GM23248 (cell line): Measurements from ENCODE around the gene KLHDC8B. TPM values are rescaled to one million over a fixed set of nuclear protein-coding genes. Genes with fewer than 3 reads are reported as not detected.

Experiments used
- DNase-seq: peaks from one replicate; pipeline ENCODE4 v3.0.0-alpha.2; 2015
- H2AFZ ChIP-seq: fragments of 200-600 bp; sonication (generic); 2 replicates; pipeline ENCODE4 v1.6.1; 2016; ENCODE audit warnings: antibody characterized with exemption
- H3F3A ChIP-seq: fragments of 200-600 bp; sonication (generic); 2 replicates; pipeline ENCODE4 v1.6.1; 2016; ENCODE audit warnings: mild to moderate bottlenecking, antibody characterized with exemption, mixed run types; ENCODE audit not compliant: insufficient read depth
- H3K27ac ChIP-seq: fragments of 200-600 bp; sonication (generic); 2 replicates; pipeline ENCODE4 v1.5.1; 2016; ENCODE audit warnings: mild to moderate bottlenecking
- H3K27me3 ChIP-seq: fragments of 200-600 bp; sonication (generic); replicated peaks from 2 replicates; pipeline ENCODE4 v1.6.1; 2016; ENCODE audit warnings: mild to moderate bottlenecking; ENCODE audit not compliant: insufficient read depth
- H3K36me3 ChIP-seq: fragments of 200-600 bp; sonication (generic); 2 replicates; pipeline ENCODE4 v1.6.1; 2016; ENCODE audit warnings: low read depth, mild to moderate bottlenecking
- H3K4me1 ChIP-seq: fragments of 200-600 bp; sonication (generic); 2 replicates; pipeline ENCODE4 v1.6.1; 2016; ENCODE audit warnings: mild to moderate bottlenecking; ENCODE audit not compliant: insufficient read depth
- H3K4me2 ChIP-seq: fragments of 200-600 bp; sonication (generic); one replicate; pipeline ENCODE4 v1.6.1; 2016; ENCODE audit warnings: mild to moderate bottlenecking; ENCODE audit not compliant: unreplicated experiment
- H3K4me3 ChIP-seq: fragments of 200-600 bp; sonication (generic); 2 replicates; pipeline ENCODE4 v1.5.1; 2016; ENCODE audit warnings: mild to moderate bottlenecking
- H3K79me2 ChIP-seq: fragments of 200-600 bp; sonication (generic); 2 replicates; pipeline ENCODE4 v1.6.1; 2016; ENCODE audit warnings: mild to moderate bottlenecking; ENCODE audit not compliant: insufficient read depth
- H3K9ac ChIP-seq: fragments of 200-600 bp; sonication (generic); 2 replicates; pipeline ENCODE4 v1.6.1; 2016; ENCODE audit warnings: mild to moderate bottlenecking
- H3K9me2 ChIP-seq: fragments of 200-600 bp; sonication (generic); 2 replicates; pipeline ENCODE4 v1.6.1; 2016; ENCODE audit warnings: mixed run types, mild to moderate bottlenecking, moderate library complexity; ENCODE audit not compliant: insufficient read depth
- H3K9me3 ChIP-seq: fragments of 200-600 bp; sonication (generic); one replicate; pipeline ENCODE4 v1.6.1; 2017; ENCODE audit warnings: low read depth
- H4K20me1 ChIP-seq: fragments of 200-600 bp; sonication (generic); 2 replicates; pipeline ENCODE4 v1.6.0; 2016; ENCODE audit not compliant: insufficient read depth
- EZH2 ChIP-seq: fragments of 200-600 bp; sonication (generic); IDR thresholded peaks from 2 replicates; pipeline ENCODE4 v1.6.1; 2018; ENCODE audit warnings: antibody characterized with exemption, mild to moderate bottlenecking; ENCODE audit not compliant: insufficient read depth, poor library complexity, severe bottlenecking
- EZH2phosphoT487 ChIP-seq: fragments of 200-600 bp; sonication (generic); IDR thresholded peaks from 2 replicates; pipeline ENCODE4 v1.6.1; 2018; ENCODE audit warnings: antibody characterized with exemption, moderate library complexity, mild to moderate bottlenecking, low read depth; ENCODE audit not compliant: insufficient read depth
- WGBS, 2 experiments: methylation state at CpG; one replicate each; pipeline ENCODE4 v1.1.6; 2015 to 2017; ENCODE audit warnings: low lambda C conversion rate in 2 of 2, low coverage in 1 of 2; ENCODE audit errors: missing lambda C conversion rate in 2 of 2; 5-methylcytosine and 5-hydroxymethylcytosine counted together
- in situ Hi-C: fragments of 300-500 bp; cut with MboI; formaldehyde crosslinking; loops from 2 replicates; pipeline ENCODE4 v1.15.0; 2020
- polyA plus RNA-seq: library from polyadenylated mRNA; unstranded; fragments of >200 nt; fragmentation: Nextera tagmentation; extraction: Ambion mirVana; gene quantifications from 2 replicates; pipeline ENCODE4 v1.2.1, GENCODE V29; 2016
- total RNA-seq: library from RNA; depleted of rRNA; stranded (reverse); fragments of >200 nt; shearing (Covaris generic); gene quantifications from 2 replicates; pipeline ENCODE4 v1.2.3, GENCODE V29; 2014

Gene KLHDC8B
- total and polyA plus RNA-seq, 2 experiments from 2014 or later, result 13.5 to 19.5 TPM

- Histone ChIP-seq H2AFZ (no peak overlapping the region), H3K9me2 (no peaks in the 10 kb centered on the region), H3K9me3 (no peaks in the 10 kb centered on the region), H3F3A (no peaks in the 10 kb centered on the region), H3K4me2 (no peak overlapping the region), H4K20me1 (no peaks in the 10 kb centered on the region), H3K27ac (no peak overlapping the region), H3K4me3 (no peak overlapping the region), H3K27me3 (no peaks in the 10 kb centered on the region), H3K36me3 (no peaks in the 10 kb centered on the region), H3K4me1 (peaks cover 7% of the 10 kb centered on the region), H3K79me2 (0 out of 2 replicates have a peak, but pooled peaks cover 9% of the 10 kb centered on the region), H3K9ac (no peak overlapping the region)
- no peak for DNase-seq
- 64 to 75% methylated on average over 2 of the region's 2 CpGs for WGBS, 2 experiments
- TF ChIP-seq EZH2 (no peak), EZH2phosphoT487 (no peak)
- in situ Hi-C loops, result no loop called here
These were observed 5.7 kb downstream of the KLHDC8B start for GRCh38 chr3:49177073-49177472.

- H3K4me3 ChIP-seq, result no peak overlapping the region
- H3K4me2 ChIP-seq, result no peak overlapping the region
- no peaks in the 10 kb centered on the region for H3K27me3 ChIP-seq
- DNase-seq, result no peak
- no peak overlapping the region for H2AFZ ChIP-seq
- H3K9me2 ChIP-seq, result no peaks in the 10 kb centered on the region
- H3K27ac ChIP-seq, result no peak overlapping the region
- no peaks in the 10 kb centered on the region for H3F3A ChIP-seq
- H3K4me1 ChIP-seq, result no peaks in the 10 kb centered on the region
- in situ Hi-C loops, result no loop called here
- H3K79me2 ChIP-seq, result no peaks in the 10 kb centered on the region
- H3K9ac ChIP-seq, result no peak overlapping the region
- H4K20me1 ChIP-seq, result no peaks in the 10 kb centered on the region
- H3K9me3 ChIP-seq, result no peaks in the 10 kb centered on the region
- no peak for TF ChIP-seq EZH2
- TF ChIP-seq EZH2phosphoT487, result no peak
- H3K36me3 ChIP-seq, result no peaks in the 10 kb centered on the region
These were observed 8.7 kb downstream of the KLHDC8B start for GRCh38 chr3:49180116-49180515.

GRCh38 chr3:49181351-49181750 is 10.0 kb downstream of the KLHDC8B start:
- no peak overlapping the region for H3K4me2 ChIP-seq
- H3K79me2 ChIP-seq, result no peaks in the 10 kb centered on the region
- no peak for DNase-seq
- H2AFZ ChIP-seq, result no peak overlapping the region
- H3K9me3 ChIP-seq, result no peaks in the 10 kb centered on the region
- WGBS, 2 experiments, result 52 to 66% methylated on average over 6 of the region's 6 CpGs
- no peaks in the 10 kb centered on the region for H4K20me1 ChIP-seq
- H3K27me3 ChIP-seq, result no peaks in the 10 kb centered on the region
- TF ChIP-seq EZH2phosphoT487, result no peak
- TF ChIP-seq EZH2, result no peak
- H3F3A ChIP-seq, result no peaks in the 10 kb centered on the region
- no peak overlapping the region for H3K9ac ChIP-seq
- no peak overlapping the region for H3K4me3 ChIP-seq
- H3K36me3 ChIP-seq, result no peaks in the 10 kb centered on the region
- H3K9me2 ChIP-seq, result no peaks in the 10 kb centered on the region
- in situ Hi-C loops, result no loop called here
- no peaks in the 10 kb centered on the region for H3K4me1 ChIP-seq
- no peak overlapping the region for H3K27ac ChIP-seq

GRCh38 chr3:49182682-49183081 is 11.3 kb downstream of the KLHDC8B start:
- Histone ChIP-seq H3K4me2 (no peak overlapping the region), H3F3A (no peaks in the 10 kb centered on the region), H2AFZ (no peak overlapping the region), H3K4me1 (no peaks in the 10 kb centered on the region), H3K9ac (no peak overlapping the region), H3K36me3 (no peaks in the 10 kb centered on the region), H3K79me2 (no peaks in the 10 kb centered on the region), H3K27ac (no peak overlapping the region), H4K20me1 (no peaks in the 10 kb centered on the region), H3K27me3 (no peaks in the 10 kb centered on the region), H3K4me3 (no peak overlapping the region), H3K9me3 (no peaks in the 10 kb centered on the region), H3K9me2 (no peaks in the 10 kb centered on the region)
- TF ChIP-seq EZH2 (no peak), EZH2phosphoT487 (no peak)
- DNase-seq, result no peak
- in situ Hi-C loops, result no loop called here
- WGBS, 2 experiments, result 85 to 88% methylated on average over 14 to 18 of the region's 24 CpGs

DNA sequence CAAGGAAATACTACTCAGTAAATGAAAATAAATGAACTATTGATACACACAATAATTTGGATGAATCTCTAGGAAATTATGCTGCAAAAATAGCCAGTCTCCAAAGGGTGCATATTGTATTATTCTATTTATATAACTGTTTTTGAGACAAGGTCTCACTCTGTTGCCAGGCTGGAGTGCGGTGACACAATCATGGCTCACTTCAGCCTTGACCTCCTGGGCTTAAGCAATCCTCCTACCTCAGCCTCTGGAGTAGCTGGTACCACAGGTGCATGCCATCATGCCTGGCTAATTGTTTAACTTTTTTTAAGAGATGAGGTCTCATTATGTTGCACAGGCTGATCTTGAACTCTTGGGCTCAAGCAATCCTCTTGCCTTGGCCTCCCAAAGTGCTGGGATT is 12.5 kb downstream of the KLHDC8B start:
- H3K9ac ChIP-seq, result no peak overlapping the region
- H3K27ac ChIP-seq, result no peak overlapping the region
- no peaks in the 10 kb centered on the region for H3K36me3 ChIP-seq
- WGBS, 2 experiments, result 17 to 18% methylated on average over 1 of the region's 1 CpG
- no peaks in the 10 kb centered on the region for H3K4me1 ChIP-seq
- H3K4me2 ChIP-seq, result no peak overlapping the region
- DNase-seq, result no peak
- H3K4me3 ChIP-seq, result no peak overlapping the region
- no peaks in the 10 kb centered on the region for H3K27me3 ChIP-seq
- H3K9me2 ChIP-seq, result no peaks in the 10 kb centered on the region
- H4K20me1 ChIP-seq, result no peaks in the 10 kb centered on the region
- H2AFZ ChIP-seq, result no peak overlapping the region
- no peak for TF ChIP-seq EZH2phosphoT487
- no peaks in the 10 kb centered on the region for H3K9me3 ChIP-seq
- no peaks in the 10 kb centered on the region for H3K79me2 ChIP-seq
- in situ Hi-C loops, result no loop called here
- no peaks in the 10 kb centered on the region for H3F3A ChIP-seq
